HG02678 (cell line): ENCODE measurements around the gene PCSK9.

Experiments used
- ATAC-seq: cut with Tn5 transposase; IDR thresholded peaks from one replicate; pipeline ENCODE4 v1.9.1; 2021; ENCODE audit warnings: mild to moderate bottlenecking, moderate library complexity; ENCODE audit not compliant: unreplicated experiment

PCSK9 gene

DNA sequence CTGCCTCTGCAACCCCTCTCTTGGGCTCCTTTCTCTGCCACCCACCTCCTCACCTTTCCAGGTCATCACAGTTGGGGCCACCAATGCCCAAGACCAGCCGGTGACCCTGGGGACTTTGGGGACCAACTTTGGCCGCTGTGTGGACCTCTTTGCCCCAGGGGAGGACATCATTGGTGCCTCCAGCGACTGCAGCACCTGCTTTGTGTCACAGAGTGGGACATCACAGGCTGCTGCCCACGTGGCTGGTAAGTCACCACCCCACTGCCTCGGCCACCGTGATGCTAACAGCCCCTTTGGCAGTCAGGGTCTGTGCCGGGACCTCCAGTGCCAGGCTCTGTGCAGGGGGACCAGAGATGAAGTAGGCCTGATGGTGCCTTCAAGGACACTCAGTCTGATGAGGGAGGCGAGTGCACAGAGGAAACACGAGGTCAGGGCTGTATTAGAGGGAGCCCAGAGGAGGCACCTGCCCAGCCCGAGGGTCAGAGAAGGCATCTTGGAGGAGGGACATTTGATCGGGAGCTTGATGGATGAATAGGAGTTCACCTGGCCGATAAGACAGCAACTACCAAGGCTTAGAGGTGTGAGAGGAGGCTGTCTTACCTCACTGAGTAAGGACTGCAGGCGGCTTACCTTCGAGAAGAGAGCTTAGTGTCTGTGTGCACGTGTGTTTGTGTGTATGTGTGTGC, 18.1 kb downstream of the PCSK9 start:
- no peak for ATAC-seq

DNA sequence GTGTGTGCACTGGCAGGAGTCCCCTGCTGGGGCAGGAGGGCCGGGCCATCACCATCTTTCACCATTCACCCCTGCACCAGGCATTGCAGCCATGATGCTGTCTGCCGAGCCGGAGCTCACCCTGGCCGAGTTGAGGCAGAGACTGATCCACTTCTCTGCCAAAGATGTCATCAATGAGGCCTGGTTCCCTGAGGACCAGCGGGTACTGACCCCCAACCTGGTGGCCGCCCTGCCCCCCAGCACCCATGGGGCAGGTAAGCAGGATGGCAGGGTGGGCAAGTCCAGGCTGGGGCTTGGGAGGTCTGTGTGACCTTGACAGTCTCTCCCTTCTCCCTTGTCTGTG, 18.6 kb downstream of the PCSK9 start:
- no peak for ATAC-seq

DNA sequence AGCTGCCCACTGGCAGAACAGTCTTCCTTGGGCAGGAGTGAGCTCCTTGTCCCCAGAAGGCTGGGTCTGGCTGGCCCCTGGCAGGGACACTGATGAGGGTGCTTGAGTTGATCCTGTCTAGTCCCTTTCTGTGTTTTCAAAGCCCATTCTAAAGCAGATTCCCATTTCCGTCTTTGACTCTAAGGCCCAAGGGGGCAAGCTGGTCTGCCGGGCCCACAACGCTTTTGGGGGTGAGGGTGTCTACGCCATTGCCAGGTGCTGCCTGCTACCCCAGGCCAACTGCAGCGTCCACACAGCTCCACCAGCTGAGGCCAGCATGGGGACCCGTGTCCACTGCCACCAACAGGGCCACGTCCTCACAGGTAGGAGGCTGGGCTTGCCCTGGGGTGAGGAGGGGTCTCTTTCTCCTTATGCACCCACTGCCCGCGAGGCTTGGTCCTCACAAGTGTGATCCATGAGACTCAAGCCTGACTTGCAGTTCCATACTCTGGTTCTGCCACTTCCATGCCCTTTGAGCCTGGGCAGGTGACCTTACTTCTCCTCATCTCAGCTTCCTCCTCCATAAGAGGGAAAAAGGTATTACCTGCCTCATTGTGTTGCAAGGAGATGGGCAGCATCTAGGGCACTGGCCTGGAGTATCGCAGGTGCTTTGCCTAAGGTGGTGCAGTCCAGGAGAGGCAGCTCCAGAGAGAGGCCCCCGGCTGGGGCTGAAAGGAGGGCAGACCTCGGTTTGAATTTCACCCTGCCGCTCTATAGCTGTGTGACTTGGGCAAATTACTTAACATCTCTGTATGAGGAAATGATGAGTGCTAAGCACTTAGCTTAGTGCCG, 20.2 kb downstream of the PCSK9 start:
- ATAC-seq: no peak

GRCh38 chr1:55060133-55060999, 21.0 kb downstream of the PCSK9 start:
- no peak for ATAC-seq

DNA sequence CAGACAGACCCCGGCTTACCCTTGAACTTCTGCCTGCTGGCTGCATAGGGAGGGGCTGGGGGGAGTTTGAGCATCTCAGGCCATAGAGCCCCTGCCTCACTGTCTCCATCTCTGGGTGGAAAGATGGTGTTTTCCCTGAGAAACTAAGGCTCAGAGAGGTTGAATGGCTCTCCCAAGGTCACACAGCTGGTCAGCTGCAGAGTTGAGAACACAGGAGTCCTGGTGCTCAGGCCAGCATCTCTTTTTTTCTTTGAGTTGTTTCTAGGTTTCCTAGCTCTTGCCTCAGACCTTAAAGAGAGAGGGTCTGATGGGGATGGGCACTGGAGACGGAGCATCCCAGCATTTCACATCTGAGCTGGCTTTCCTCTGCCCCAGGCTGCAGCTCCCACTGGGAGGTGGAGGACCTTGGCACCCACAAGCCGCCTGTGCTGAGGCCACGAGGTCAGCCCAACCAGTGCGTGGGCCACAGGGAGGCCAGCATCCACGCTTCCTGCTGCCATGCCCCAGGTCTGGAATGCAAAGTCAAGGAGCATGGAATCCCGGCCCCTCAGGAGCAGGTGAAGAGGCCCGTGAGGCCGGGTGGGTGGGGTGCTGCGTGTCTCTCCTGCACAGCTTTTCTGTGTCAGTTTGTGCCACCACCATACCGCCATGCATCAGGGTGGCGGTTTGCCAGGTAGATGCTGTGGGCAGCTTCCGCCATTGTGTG, 21.8 kb downstream of the PCSK9 start:
- no peak for ATAC-seq

DNA sequence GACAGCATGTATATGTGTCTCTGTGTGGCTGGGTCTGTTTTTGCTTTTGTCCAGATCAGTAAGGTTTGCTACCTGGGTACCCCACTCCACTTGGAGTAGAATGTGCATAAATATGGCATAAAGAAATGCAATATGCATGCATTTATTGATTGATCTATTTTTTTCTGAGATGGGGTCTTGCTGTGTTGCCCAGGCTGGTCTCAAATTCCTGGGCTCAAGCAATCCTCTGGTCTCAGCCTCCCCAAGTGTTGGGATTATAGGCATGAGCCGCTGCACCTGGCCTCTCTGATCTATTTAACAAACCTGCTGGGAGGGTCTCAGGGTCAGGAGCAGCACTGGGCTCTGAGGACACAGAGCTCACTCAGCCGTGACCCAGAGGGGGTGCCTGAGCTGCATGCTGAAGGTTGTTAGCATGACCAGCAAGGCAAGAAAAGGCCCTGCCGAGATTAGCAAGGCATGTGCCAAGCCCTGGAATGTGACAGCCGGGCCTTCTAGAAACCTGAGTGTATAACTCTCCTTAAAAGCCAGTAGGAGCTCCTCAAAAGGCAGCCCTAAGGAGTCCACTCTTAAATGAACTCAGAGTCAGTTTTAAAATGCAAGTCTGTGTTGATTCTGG, 22.5 kb downstream of the PCSK9 start:
- no peak for ATAC-seq

- ATAC-seq: no peak
Observed at GRCh38 chr1:55062801-55063576, 23.6 kb downstream of the PCSK9 start.

GRCh38 chr1:55063577-55063942, 24.2 kb downstream of the PCSK9 start:
- no peak for ATAC-seq

GRCh38 chr1:55064071-55064581, 24.8 kb downstream of the PCSK9 start:
- ATAC-seq: no peak

- no peak for ATAC-seq
Observed at GRCh38 chr1:55064861-55065263, 25.5 kb downstream of the PCSK9 start.

DNA sequence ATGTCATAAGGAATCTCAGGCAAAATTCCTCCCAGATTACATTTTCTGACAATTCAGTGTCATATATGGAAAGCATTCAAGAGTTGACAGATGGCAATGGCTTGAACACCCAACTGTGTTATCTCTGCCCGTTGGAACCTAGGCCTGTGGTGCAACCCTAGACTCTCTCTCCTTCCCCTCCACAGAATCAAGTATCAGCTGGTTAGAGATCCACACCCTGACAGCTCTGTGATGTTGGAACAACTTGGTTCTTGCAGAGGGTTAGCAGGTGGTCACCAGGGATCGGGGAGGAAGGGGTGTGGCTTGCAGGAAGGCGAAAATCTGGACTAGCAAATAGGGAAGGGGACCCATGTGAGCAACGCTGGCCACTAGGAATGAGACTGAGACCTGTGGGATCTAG, 26.3 kb downstream of the PCSK9 start:
- no peak for ATAC-seq

- no peak for ATAC-seq
Observed at GRCh38 chr1:55067022-55067778, 27.9 kb downstream of the PCSK9 start.

- ATAC-seq: no peak
Observed at GRCh38 chr1:55067914-55068313, 28.6 kb downstream of the PCSK9 start.

DNA sequence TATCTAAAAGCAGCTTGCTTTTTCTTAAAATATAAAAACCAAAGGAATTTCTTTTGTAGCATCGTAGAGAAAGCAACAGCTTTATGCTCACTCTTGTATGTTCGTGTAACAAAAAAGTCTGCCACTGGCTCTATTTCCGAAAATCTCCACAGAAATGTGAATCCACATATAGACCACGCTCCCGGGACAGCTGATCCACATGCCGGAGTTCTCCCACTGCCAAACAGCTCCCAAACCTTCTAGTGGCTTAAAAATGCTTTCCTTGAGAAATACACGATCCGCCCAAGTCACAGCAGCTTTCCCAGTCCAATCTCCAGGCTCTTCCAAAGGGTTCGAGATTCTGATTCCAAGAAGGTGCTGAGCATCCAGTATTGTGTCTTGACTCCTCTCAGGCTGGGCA, 29.3 kb downstream of the PCSK9 start:
- ATAC-seq: no peak

- ATAC-seq: no peak
Observed at GRCh38 chr1:55069280-55069679, 29.9 kb downstream of the PCSK9 start.

DNA sequence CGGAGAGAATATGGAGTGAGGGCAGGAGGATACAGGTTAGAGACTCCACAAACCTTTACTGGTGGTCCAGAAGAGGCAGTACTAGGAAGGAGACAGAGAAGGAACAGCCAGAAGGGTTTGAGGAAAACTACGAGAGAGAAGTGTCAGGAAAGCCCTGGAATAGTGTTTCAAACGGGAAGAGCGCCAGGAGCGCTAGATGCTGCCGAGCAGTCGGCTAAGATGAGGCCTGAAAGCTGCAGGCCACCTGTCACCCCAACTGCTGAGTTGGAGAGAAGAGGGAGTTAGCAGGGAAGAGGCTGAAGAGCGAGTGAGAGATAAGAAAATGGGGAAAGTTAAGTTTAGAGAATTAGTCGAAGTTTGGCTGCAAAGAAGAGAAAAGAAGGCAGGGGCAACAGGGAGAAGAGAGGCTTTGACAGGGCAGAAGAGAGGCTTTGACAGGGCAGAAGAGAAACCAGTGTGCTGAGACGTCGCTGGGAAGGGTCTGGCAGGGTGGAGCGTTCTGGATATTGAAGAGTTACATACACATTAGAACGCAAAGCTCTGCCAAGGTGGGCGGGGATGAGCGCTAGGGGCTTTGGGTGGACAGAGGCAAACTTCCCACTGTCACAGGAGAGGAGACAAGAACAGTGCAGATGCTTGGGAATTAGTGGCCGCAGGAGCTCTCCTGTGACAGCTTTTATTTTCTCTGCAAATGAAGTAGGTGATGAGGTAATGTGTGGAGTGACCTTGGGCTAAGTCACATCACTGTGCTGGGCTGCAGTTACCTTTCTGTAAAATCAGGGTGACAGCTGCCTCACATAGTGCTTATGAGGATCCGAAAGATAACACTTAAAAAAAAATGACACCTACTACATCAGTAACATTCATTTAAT, 31.2 kb downstream of the PCSK9 start:
- no peak for ATAC-seq

DNA sequence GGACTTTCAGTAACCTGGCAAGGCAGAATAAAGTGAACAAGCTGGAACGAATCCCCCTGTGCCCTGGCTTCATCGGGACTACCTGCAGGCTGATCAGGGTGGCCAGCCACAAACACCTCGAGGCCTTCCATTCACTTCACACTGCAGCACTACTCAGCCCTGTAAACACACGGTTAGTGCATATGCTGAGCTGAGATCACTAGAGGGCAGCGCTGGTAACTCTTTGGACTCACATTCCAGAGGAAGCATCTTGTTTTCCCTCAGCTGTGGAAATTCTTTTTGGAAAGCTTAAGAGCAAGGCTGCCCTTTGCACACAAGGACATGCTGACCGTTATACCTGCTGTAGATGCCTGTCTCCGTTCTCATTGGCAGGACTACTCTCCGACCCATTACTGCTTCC, 32.1 kb downstream of the PCSK9 start:
- ATAC-seq: no peak
